Loucy (cell line): ENCODE results near the gene ZBTB3.

Experiments used
- H2AFZ ChIP-seq: fragments of 200-600 bp; sonication (generic); 2 replicates; pipeline ENCODE4 v1.6.0; 2016; ENCODE audit warnings: antibody characterized with exemption, mild to moderate bottlenecking, low read length, moderate library complexity
- H3F3A ChIP-seq: fragments of 200-600 bp; 2 replicates; pipeline ENCODE4 v1.6.0; 2016; ENCODE audit warnings: antibody characterized with exemption, low read depth, mild to moderate bottlenecking
- H3K27me3 ChIP-seq: fragments of 200-600 bp; sonication (generic); 2 replicates; pipeline ENCODE4 v1.6.1; 2014; ENCODE audit warnings: low read length, mild to moderate bottlenecking; ENCODE audit not compliant: insufficient read depth, poor library complexity, severe bottlenecking
- H3K36me3 ChIP-seq: fragments of 200-600 bp; sonication (generic); 2 replicates; pipeline ENCODE4 v1.6.1; 2016; ENCODE audit warnings: low read length; ENCODE audit not compliant: insufficient read depth
- H3K4me1 ChIP-seq: fragments of 200-600 bp; sonication (generic); 2 replicates; pipeline ENCODE4 v1.5.1; 2014; ENCODE audit warnings: low read length, mild to moderate bottlenecking; ENCODE audit not compliant: insufficient read depth, poor library complexity, severe bottlenecking
- H3K4me2 ChIP-seq: fragments of 200-600 bp; sonication (generic); 2 replicates; pipeline ENCODE4 v1.6.0; 2014; ENCODE audit warnings: antibody characterized with exemption, low read length, low read depth, mild to moderate bottlenecking; ENCODE audit not compliant: poor library complexity, severe bottlenecking
- H3K4me3 ChIP-seq: fragments of 200-600 bp; sonication (generic); 2 replicates; pipeline ENCODE4 v1.5.1; 2014; ENCODE audit warnings: low read length, mild to moderate bottlenecking, mixed read lengths; ENCODE audit not compliant: poor library complexity, severe bottlenecking
- H3K79me2 ChIP-seq: fragments of 200-600 bp; sonication (generic); 2 replicates; pipeline ENCODE4 v1.6.1; 2014; ENCODE audit warnings: low read length; ENCODE audit not compliant: insufficient read depth
- H3K9ac ChIP-seq: fragments of 200-600 bp; sonication (generic); 2 replicates; pipeline ENCODE4 v1.6.0; 2014; ENCODE audit warnings: mild to moderate bottlenecking, low read depth, low read length, moderate library complexity; ENCODE audit not compliant: poor library complexity, severe bottlenecking
- H3K9me2 ChIP-seq: fragments of 200-600 bp; sonication (generic); replicated peaks from 2 replicates; pipeline ENCODE4 v1.6.1; 2016; ENCODE audit warnings: low read depth, low read length, mixed read lengths
- H3K9me3 ChIP-seq: fragments of 200-600 bp; sonication (generic); 2 replicates; pipeline ENCODE4 v1.6.1; 2014; ENCODE audit warnings: mild to moderate bottlenecking, antibody characterized with exemption, low read length, low read depth; ENCODE audit not compliant: insufficient read depth
- H4K20me1 ChIP-seq: fragments of 200-600 bp; sonication (generic); 2 replicates; pipeline ENCODE4 v1.6.0; 2014; ENCODE audit warnings: antibody characterized with exemption, low read length, mild to moderate bottlenecking; ENCODE audit not compliant: insufficient read depth, poor library complexity, severe bottlenecking
- CTCF ChIP-seq: fragments of 200-600 bp; sonication (generic); conservative IDR thresholded peaks from 2 replicates; pipeline ENCODE4 v1.5.1; 2014; ENCODE audit warnings: mild to moderate bottlenecking, antibody characterized with exemption, low read length
- EZH2phosphoT487 ChIP-seq: fragments of 200-600 bp; IDR thresholded peaks from 2 replicates; pipeline ENCODE4 v1.6.1; 2018; ENCODE audit warnings: antibody characterized with exemption, mild to moderate bottlenecking, moderate library complexity, borderline replicate concordance

Gene ZBTB3

GRCh38 chr11:62791501-62792201, 37.7 kb upstream of the ZBTB3 start, which contains the start of gene TMEM223:
TSS of gene TMEM223 (minus strand) at chr11:62792006. CDS start at chr11:62791994, 12 bp downstream.
- Histone ChIP-seq H3K79me2 (peaks cover 53% of the 10 kb centered on the region), H3K9me2 (no peaks in the 10 kb centered on the region), H4K20me1 (peaks cover 21% of the 10 kb centered on the region), H3K4me1 (peaks cover 27% of the 10 kb centered on the region), H3K4me2 (peak within 1 kb of the TSS; percentile 91), H3K9me3 (no peaks in the 10 kb centered on the region), H3K27me3 (no peaks in the 10 kb centered on the region), H3K4me3 (peak within 1 kb of the TSS; percentile 96), H3F3A (0 out of 2 replicates have a peak, but pooled peaks cover 4% of the 10 kb centered on the region), H3K9ac (peak within 1 kb of the TSS; percentile 96), H3K36me3 (peaks cover 41% of the 10 kb centered on the region), H2AFZ (peak within 1 kb of the TSS; percentile 77)
- TF ChIP-seq EZH2phosphoT487 (no peak), CTCF (no peak)

GRCh38 chr11:62789576-62789975, 35.6 kb upstream of the ZBTB3 start:
- TF ChIP-seq CTCF (no peak), EZH2phosphoT487 (no peak)
- no peaks in the 10 kb centered on the region for H3K27me3 ChIP-seq
- H3K9me2 ChIP-seq = no peaks in the 10 kb centered on the region
- H3K9me3 ChIP-seq = no peaks in the 10 kb centered on the region
- H3K4me3 ChIP-seq = peak overlapping the region; percentile 15
- H3K4me1 ChIP-seq = peaks cover 33% of the 10 kb centered on the region
- H2AFZ ChIP-seq = no peak overlapping the region
- no peak overlapping the region for H3K9ac ChIP-seq
- peaks cover 21% of the 10 kb centered on the region; the same call in 1 of the 2 replicates for H3K36me3 ChIP-seq
- peaks cover 53% of the 10 kb centered on the region for H3K79me2 ChIP-seq
- H3F3A ChIP-seq = 0 out of 2 replicates have a peak, but pooled peaks cover 4% of the 10 kb centered on the region
- H4K20me1 ChIP-seq = peaks cover 21% of the 10 kb centered on the region
- H3K4me2 ChIP-seq = peak overlapping the region; percentile 88

- Histone ChIP-seq H2AFZ (no peak overlapping the region), H3K9me3 (no peaks in the 10 kb centered on the region), H3K4me1 (peaks cover 33% of the 10 kb centered on the region), H3K36me3 (peaks cover 15% of the 10 kb centered on the region; the same call in 1 of the 2 replicates), H3F3A (0 out of 2 replicates have a peak, but pooled peaks cover 4% of the 10 kb centered on the region), H4K20me1 (peaks cover 21% of the 10 kb centered on the region), H3K4me3 (peak overlapping the region; percentile 97), H3K9ac (peak overlapping the region; percentile 35), H3K79me2 (peaks cover 53% of the 10 kb centered on the region), H3K9me2 (no peaks in the 10 kb centered on the region), H3K4me2 (peak overlapping the region; percentile 88), H3K27me3 (no peaks in the 10 kb centered on the region)
- TF ChIP-seq CTCF (no peak), EZH2phosphoT487 (no peak)
These were observed 35.0 kb upstream of the ZBTB3 start for GRCh38 chr11:62788991-62789390.
